Measurements from ENCODE around the gene NBPF6.
"Not testable (repeated sequence)": the region's sequence is repeated elsewhere in the genome, so short reads cannot be mapped to it uniquely, and the experiment has no call there.

DNA sequence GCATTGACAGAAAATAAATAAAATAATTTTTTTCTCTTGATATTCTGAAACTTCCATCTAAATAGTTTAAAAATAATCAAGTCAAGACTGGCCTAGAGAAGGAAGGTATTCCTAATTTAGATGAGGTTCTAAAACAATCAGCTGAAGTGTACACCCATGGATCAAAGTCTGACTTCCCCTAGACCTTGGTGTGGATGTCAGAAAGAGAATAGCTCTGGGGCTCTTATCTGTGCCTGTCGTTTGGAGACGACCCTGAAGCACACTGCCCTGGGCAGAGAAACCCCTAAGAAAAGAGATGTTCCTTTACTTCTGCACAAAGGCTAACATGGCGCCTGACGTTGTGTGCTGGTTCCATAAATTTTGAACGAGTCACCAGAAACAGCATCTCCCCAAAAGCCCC, 30.0 kb upstream of the NBPF6 start:
- TF ChIP-seq, protein P1, sequence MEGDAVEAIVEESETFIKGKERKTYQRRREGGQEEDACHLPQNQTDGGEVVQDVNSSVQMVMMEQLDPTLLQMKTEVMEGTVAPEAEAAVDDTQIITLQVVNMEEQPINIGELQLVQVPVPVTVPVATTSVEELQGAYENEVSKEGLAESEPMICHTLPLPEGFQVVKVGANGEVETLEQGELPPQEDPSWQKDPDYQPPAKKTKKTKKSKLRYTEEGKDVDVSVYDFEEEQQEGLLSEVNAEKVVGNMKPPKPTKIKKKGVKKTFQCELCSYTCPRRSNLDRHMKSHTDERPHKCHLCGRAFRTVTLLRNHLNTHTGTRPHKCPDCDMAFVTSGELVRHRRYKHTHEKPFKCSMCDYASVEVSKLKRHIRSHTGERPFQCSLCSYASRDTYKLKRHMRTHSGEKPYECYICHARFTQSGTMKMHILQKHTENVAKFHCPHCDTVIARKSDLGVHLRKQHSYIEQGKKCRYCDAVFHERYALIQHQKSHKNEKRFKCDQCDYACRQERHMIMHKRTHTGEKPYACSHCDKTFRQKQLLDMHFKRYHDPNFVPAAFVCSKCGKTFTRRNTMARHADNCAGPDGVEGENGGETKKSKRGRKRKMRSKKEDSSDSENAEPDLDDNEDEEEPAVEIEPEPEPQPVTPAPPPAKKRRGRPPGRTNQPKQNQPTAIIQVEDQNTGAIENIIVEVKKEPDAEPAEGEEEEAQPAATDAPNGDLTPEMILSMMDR (IDR thresholded peaks at IDR 0.05) = not testable (repeated sequence)
- TF ChIP-seq POLR2A (IDR thresholded peaks at IDR 0.05) = not testable (repeated sequence)

Data from Peyer's patch (tissue), 4 donors.